Stimulated activated naive CD4-positive, alpha-beta T cell (primary cell): ENCODE measurements around the gene LCN1.

Source experiments
- DNase-seq, 6 experiments: peaks; one replicate each; lab custom pipeline; 2025; lab: John Stamatoyannopoulos, UW

LCN1 gene

GRCh38 chr9:135488527-135488926, 32.7 kb upstream of the LCN1 start:
- DNase-seq = no peak

- DNase-seq = no peak
Observed at GRCh38 chr9:135489188-135489906, 31.9 kb upstream of the LCN1 start.

GRCh38 chr9:135490166-135490870, 30.9 kb upstream of the LCN1 start:
- no peak for DNase-seq

GRCh38 chr9:135490980-135491464, 30.2 kb upstream of the LCN1 start:
- no peak for DNase-seq

GRCh38 chr9:135491764-135492163, 29.5 kb upstream of the LCN1 start:
- DNase-seq = no peak

- no peak for DNase-seq
Observed at GRCh38 chr9:135492886-135493669, 28.2 kb upstream of the LCN1 start.

- DNase-seq = no peak
Observed at GRCh38 chr9:135494791-135495559, 26.3 kb upstream of the LCN1 start.

GRCh38 chr9:135498381-135499126, 22.7 kb upstream of the LCN1 start:
- DNase-seq = no peak

GRCh38 chr9:135499326-135500070, 21.7 kb upstream of the LCN1 start:
- peak; percentile 64 to 90 (median 80) for DNase-seq

- DNase-seq = no peak
Observed at GRCh38 chr9:135500071-135500524, 21.1 kb upstream of the LCN1 start.

- peak; percentile 55 to 82 (median 74) for DNase-seq
Observed at GRCh38 chr9:135500525-135501260, 20.5 kb upstream of the LCN1 start, which contains the start of gene MRPS2. Gene MRPS2, plus strand, starts transcription at chr9:135500682. Its CDS starts 29 bp downstream, at chr9:135500711.

GRCh38 chr9:135501261-135502167, 19.7 kb upstream of the LCN1 start:
- no peak for DNase-seq

- no peak for DNase-seq
Observed at GRCh38 chr9:135502168-135502872, 18.9 kb upstream of the LCN1 start.

- DNase-seq = no peak
Observed at GRCh38 chr9:135502873-135503321, 18.3 kb upstream of the LCN1 start.

- no peak for DNase-seq
Observed at GRCh38 chr9:135503371-135504261, 17.6 kb upstream of the LCN1 start.
